ENCODE results near the gene NME5.

NME5 gene

DNA sequence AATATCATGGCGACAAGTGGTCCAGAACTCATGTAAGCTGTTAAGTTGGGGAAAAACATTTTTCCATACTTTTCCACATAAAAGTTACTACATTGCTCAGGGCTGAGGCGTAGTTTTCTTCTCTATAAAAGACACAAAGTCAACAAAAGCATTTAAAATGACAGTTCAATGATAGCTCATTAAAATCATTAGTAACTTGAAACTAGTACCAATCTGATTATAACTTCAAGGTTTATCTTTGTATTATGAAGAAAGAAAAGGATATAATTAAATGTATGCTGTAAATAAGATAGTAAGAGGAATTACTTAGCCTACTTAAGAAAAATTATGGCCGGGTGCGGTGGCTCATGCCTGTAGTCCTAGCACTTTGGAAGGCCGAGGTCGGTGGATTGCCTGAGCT lies 9.9 kb downstream of the NME5 start:
- no peak for DNase-seq

DNA sequence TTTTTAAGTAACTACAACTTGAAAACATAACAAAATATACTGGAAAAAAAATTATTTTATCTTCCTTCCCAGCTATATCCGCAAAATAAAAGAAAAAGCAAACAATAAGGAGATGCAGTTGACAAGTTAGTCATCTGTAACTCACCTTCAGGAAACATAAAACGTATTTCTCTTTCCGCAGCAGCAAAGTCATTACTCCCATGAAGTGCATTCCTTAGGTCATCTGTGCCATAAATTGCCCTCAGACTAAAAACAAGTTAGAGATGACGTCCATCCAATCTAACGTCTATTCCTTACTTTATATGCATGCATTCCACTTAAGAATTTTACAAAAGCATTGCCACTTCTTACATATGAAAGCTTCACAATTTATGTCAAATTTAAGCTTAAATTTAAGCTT lies 10.9 kb downstream of the NME5 start:
- DNase-seq: no peak

DNA sequence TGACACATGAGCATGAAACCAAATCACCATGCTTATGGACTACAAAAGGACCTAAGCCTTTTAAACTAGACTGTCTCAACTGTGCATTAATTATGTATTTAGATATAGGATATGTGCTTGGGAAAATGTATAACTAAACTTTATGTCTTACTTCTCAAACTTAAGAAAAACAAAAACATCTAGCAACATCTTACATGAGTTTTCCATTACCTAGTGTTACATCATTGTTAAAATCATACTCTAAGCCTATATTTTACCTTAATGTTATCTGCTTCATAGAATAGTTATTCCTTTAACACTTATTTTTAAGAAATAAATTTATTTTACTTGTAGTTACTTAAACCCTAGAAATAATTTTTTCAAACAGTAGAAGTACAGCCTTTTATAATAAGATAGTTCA lies 24.0 kb downstream of the NME5 start:
- DNase-seq: no peak

- no peak for DNase-seq
Observed at GRCh38 chr5:138111937-138112336, 27.3 kb downstream of the NME5 start.

GRCh38 chr5:138111181-138111580 lies 28.0 kb downstream of the NME5 start:
- no peak for DNase-seq

- no peak for DNase-seq
Observed at GRCh38 chr5:138110266-138110963, 28.8 kb downstream of the NME5 start.

- no peak for DNase-seq
Observed at GRCh38 chr5:138109463-138110265, 29.6 kb downstream of the NME5 start.

DNA sequence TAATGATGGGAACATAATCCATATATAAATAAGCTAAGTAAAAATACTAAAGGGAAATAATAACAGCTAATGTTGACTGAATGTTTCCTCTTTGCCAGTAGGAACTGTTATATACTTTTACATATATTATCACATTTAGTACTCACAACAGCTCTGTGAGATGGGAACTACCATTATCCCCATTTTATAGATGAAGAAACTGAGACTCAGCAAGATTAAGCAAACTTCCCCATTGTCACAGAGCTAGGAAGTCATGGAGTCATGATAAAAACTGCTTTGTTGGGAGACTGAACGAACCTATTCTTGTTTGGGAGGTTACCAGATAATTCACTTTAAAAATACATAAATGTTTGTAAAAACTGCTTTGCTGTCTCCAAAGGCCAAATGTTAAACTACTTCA lies 32.0 kb downstream of the NME5 start:
- DNase-seq: no peak

GRCh38 chr5:138105709-138106108 lies 33.5 kb downstream of the NME5 start:
- DNase-seq: no peak

GRCh38 chr5:138103319-138103637 lies 36.0 kb downstream of the NME5 start:
- DNase-seq: no peak

DNA sequence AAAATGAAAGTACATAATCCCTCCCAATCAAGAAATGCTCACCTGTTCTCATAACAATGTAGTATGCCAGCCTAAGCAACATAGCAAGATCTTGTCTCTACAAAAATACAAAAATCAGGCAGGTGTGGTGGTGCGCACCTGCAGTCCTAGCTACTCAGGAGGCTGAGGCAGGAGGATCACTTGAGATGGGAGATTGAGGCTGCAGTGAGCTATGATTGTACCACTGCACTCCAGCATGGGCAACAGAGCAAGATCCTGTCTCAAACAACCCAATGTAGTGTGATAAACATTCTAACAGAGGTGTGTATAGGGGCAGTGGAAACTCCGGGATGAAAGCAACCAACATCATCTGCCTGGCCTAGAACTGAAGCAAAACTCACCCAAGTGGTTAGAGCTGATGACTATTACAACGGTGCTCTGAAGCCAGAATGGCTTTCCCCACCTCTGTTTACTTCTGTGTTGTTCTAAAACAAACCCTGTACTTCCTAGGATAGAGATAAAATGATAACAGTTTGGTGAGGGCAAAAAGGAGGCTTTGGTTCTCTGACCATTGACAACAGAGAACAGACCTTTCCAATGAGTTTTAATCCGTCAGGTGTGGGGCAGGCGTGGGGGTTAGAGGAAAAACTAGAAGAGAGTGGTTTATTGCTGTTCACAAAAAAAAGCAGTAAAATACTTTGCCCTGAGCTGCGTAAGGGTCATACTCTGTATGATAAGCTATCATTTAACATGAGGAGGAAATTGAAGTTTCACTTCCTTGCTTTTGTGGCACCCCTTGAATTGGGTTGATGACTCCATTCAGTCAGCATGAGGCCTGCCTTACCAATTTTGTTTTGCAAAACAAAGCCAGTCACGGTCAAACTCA lies 36.5 kb downstream of the NME5 start:
- no peak for DNase-seq

GRCh38 chr5:138096997-138097828 lies 42.0 kb downstream of the NME5 start:
- no peak for DNase-seq

- no peak for DNase-seq
Observed at GRCh38 chr5:138096363-138096762, 42.9 kb downstream of the NME5 start.

GRCh38 chr5:138095100-138095907 lies 43.9 kb downstream of the NME5 start:
- no peak for DNase-seq

DNA sequence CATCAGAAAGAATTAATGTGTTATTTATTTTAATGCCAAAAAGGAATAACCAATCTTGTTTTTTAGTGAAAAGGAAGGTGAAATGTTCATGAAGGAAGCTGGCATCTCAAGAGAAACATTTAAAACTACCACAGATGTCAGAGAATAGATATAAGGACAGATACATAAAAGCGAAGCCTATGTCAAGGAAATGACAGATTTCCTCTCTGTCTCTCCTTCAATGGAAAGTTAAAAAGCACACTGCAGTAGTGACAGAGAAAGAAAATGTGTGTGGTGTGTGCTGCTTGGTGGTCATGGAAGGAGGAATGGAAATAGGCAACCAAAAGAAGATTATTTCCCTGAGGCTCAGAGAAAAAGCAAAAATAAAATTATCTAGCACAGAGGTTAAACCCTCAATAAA lies 46.2 kb downstream of the NME5 start:
- no peak for DNase-seq

DNA sequence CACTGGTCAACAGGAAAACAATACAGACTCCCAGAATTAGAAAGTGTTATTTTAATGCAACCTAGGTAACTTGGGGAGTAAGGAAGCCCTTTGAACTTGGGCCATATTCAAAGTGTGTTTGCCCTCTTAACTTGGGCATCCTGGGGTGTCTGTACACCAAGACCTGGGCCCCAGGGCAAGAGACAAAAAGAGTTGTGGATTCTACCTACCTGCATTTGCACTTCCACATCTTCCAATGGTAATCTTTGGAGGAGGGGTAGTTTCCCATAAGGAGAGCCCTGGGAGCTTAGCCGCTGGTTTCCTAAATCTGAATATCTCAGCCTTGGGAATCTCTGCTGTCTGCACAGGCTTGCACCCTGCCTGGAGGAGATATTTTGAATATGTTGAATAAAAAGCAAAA lies 46.9 kb downstream of the NME5 start:
- no peak for DNase-seq

- DNase-seq: no peak
Observed at GRCh38 chr5:138091685-138092084, 47.5 kb downstream of the NME5 start.

- DNase-seq: no peak
Observed at GRCh38 chr5:138083702-138084101, 55.5 kb downstream of the NME5 start, which contains the start of gene WNT8A. Gene WNT8A, plus strand, starts transcription at chr5:138084033. Its CDS starts 95 bp downstream, at chr5:138084128.

- no peak for DNase-seq
Observed at GRCh38 chr5:138082033-138082432, 57.2 kb downstream of the NME5 start.

DNA sequence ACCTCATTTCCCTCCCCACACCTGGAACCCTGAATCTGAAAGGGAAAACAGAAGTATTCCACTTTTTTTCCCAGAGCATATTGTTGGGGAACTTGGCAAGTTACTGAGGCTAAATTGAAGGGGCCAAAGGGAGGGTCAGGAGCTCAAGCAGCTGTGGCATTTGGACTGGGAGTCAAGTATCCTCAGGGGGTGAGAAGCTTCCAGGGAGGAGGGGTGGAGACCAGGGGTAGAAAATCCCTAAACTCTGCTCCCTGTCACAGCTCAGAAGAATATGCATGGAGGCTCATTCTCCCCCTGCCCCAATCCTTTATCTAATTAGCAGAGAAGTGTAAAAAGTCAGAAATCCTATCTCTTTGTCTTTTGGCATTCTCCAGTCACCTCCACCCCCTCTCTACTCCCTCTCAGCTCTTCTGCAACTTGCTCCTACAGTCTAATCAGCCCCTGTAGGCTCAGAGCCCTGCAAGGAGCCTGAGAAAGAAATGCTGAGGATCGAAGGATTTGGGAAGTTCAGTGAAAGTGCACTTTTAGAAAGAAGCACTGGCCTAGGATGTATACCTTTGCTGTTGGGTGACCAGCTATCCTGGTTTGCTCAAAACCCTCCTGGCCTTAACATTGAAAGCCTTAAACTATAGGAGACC lies 61.1 kb downstream of the NME5 start:
- no peak for DNase-seq

DNA sequence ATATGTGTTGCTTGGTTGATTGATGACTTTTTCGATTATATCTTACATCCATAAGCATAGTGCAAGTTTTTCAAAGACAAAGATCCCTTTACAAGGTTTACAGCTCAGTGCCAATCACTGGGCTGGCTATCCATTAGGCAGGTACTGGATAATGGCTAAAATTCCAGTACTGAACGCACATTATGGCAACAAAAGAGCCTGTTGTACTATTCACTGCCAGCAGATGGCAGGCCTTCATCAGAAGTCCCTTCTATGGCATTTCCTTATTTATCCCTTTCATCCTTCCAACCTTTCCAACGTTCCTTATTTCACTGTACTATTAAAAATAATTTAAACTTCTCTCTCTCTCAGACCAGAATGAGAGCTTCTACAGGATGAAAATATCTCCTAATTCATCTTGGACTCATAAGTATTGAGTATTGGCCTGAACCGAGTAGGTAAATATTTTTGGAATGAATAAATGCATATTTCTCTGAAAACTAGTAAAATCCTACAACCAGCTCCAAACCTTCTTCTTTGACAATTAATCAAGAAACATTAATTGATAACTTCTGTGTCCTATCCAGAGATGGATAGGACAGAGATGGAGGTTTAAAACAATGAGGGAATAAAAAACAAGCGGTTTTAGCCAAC lies 62.0 kb downstream of the NME5 start:
- no peak for DNase-seq
